Heart left ventricle (tissue), 16 donors: ENCODE data around the gene P2RY14. TPM values are rescaled to one million over a fixed set of nuclear protein-coding genes. Genes with fewer than 3 reads are reported as not detected.
A peak's percentile ranks its signal among the peaks of the same experiment; 100 is the strongest.

ENCODE experiments used
- ATAC-seq, 4 donors: fragments of 200-7000 bp; cut with Tn5 transposase; one replicate each; pipeline ENCODE4 v1.9.1; 2020 to 2022; ENCODE audit warnings: moderate library complexity in 4 of 4, mild to moderate bottlenecking in 3 of 4, moderate number of reproducible peaks in 1 of 4
- DNase-seq, 5 donors: peaks; one replicate each; pipeline ENCODE4 v3.0.0-alpha.2; 2020
- H3K27ac ChIP-seq, 12 donors: fragments of 200-600 bp; sonication (generic) in 4 of 12; one replicate each; pipeline versions ENCODE4 v1.5.0 to v1.8.0; 2016 to 2022; ENCODE audit warnings: mild to moderate bottlenecking in 2 of 12
- H3K27me3 ChIP-seq, 9 donors: fragments of 200-600 bp; sonication (generic) in 2 of 9; one replicate each; pipeline versions ENCODE4 v1.5.1 to v1.8.0; 2016 to 2022; ENCODE audit warnings: mild to moderate bottlenecking in 3 of 9
- H3K36me3 ChIP-seq, 9 donors: fragments of 200-600 bp; sonication (generic) in 2 of 9; one replicate each; pipeline versions ENCODE4 v1.5.0 to v1.8.0; 2018 to 2022; ENCODE audit warnings: mild to moderate bottlenecking in 2 of 9
- H3K4me1 ChIP-seq, 12 donors: fragments of 200-600 bp; sonication (generic) in 4 of 12; one replicate each; pipeline versions ENCODE4 v1.5.0 to v1.8.0; 2016 to 2022; ENCODE audit warnings: mild to moderate bottlenecking in 3 of 12
- H3K4me3 ChIP-seq, 12 donors: fragments of 200-600 bp; sonication (generic) in 4 of 12; one replicate each; pipeline versions ENCODE4 v1.5.0 to v1.8.0; 2017 to 2022; ENCODE audit warnings: mild to moderate bottlenecking in 9 of 12, moderate library complexity in 4 of 12
- H3K9me3 ChIP-seq, 12 donors: fragments of 200-600 bp; sonication (generic) in 4 of 12; one replicate each; pipeline versions ENCODE4 v1.5.0 to v1.8.0; 2016 to 2022; ENCODE audit warnings: mild to moderate bottlenecking in 1 of 12
- CTCF ChIP-seq, 12 donors: fragments of 200-600 bp; sonication (generic) in 4 of 12; IDR thresholded peaks; one replicate each; pipeline versions ENCODE4 v1.5.0 to v1.8.0; 2018 to 2022; ENCODE audit warnings: antibody characterized with exemption in 12 of 12, mild to moderate bottlenecking in 5 of 12
- POLR2A ChIP-seq, 2 donors: fragments of 450-650 bp; IDR thresholded peaks; one replicate each; pipeline ENCODE4 v1.6.1; 2017; ENCODE audit warnings: antibody characterized with exemption in 2 of 2, mild to moderate bottlenecking in 2 of 2, moderate library complexity in 2 of 2
- WGBS, 4 donors: extraction: QIAGEN DNeasy Blood & Tissue Kit in 2 of 4; methylation state at CpG; one replicate each; pipeline versions ENCODE4 v1.1.5 to v1.1.7; 2013 to 2018; 5-methylcytosine and 5-hydroxymethylcytosine counted together
- intact Hi-C, 10 donors: fragments of 100-400 bp; cut with DNase I; formaldehyde crosslinking; loops; one replicate each; pipeline versions ENCODE4 v1.11.1 to v1.14.2; 2022
- polyA plus RNA-seq, 2 donors: library from polyadenylated mRNA; stranded (reverse); fragments of 200-250 nt; gene quantifications; one replicate each; pipeline ENCODE4 v1.2.3, GENCODE V29; 2013
- total RNA-seq, 9 donors: library from RNA; depleted of rRNA in 2 of 9; stranded (reverse); fragments of >200 nt in 2 of 9; fragmentation: NEBNext Ultra II Directional in 3 of 9; extraction: Animal tissue kit (Norgen Biotek cat#: 25700) in 3 of 9; gene quantifications; one replicate each; pipeline versions ENCODE4 v1.1.0 to v1.2.4, GENCODE V29; 2016 to 2023
- donor health status: ischemic (EF 13 %, LVEDD 7.1; RV severe dilation, severe dysfunction).
- donor health status: healthy with polysubstance abuse.
- donor health status: DM: no; HTN: yes; CAD: no.
- donor health status: DM: no; HTN: no; CAD: no.
- donor health status: ischemic (EF 25% LVEDD 6.9; RV normal size, moderate dysfunction).
- donor health status: ischemic (EF 25% LVEDD 5.7; RV mildly dilated, moderate dysfunction).
- donor health status: healthy.
- donor health status: DM: yes; HTN: yes; CAD: no.
- donor health status: ischemic (EF 35%, LVEDD 5.7; RV mildly dilated, moderate dysfunction).
- donor health status: nonischemic (EF 11% LVEDD 7.7; RV severe dilation, severe dysfunction).
- donor health status: DM: yes; HTN: yes; CAD: no.
- donor health status: PGD.
- donor health status: ischemic (EF 29% LVEDD 5.4; RV normal size, mild dysfunction).
- donor health status: nonischemic (EF 23%, LVEDD 6.1; RV moderate dilation, normal function).

P2RY14 gene
- total and polyA plus RNA-seq, 11 donors = 0.75 to 8.4 (median 3.2) TPM

GRCh38 chr3:151200586-151200985 lies 77.8 kb downstream of the P2RY14 start:
- Histone ChIP-seq H3K9me3 (no peaks in the 10 kb centered on the region), H3K27ac (peak overlapping the region in 1 of 12 donors; percentile 84), H3K36me3 (no peaks in the 10 kb centered on the region), H3K4me3 (peak overlapping the region in 1 of 12 donors; percentile 51), H3K4me1 (peaks cover 0 to 28% (median 0%) of the 10 kb centered on the region in 12 donors), H3K27me3 (no peaks in the 10 kb centered on the region)
- TF ChIP-seq CTCF (IDR thresholded peaks at IDR 0.05) (no peak), POLR2A (IDR thresholded peaks at IDR 0.05) (no peak)
- 73 to 88% (median 77%) methylated on average over 2 of the region's 2 CpGs for WGBS, 4 donors
- ATAC-seq = no peak
- DNase-seq = no peak
- intact Hi-C loops = no loop called here

GRCh38 chr3:151199554-151200438 lies 78.5 kb downstream of the P2RY14 start:
- ATAC-seq (no peak), DNase-seq (no peak)
- intact Hi-C loops = no loop called here
- Histone ChIP-seq H3K4me1 (peaks cover 0 to 20% (median 0%) of the 10 kb centered on the region in 12 donors), H3K36me3 (no peaks in the 10 kb centered on the region), H3K27ac (peak overlapping the region in 1 of 12 donors; percentile 56), H3K9me3 (no peaks in the 10 kb centered on the region), H3K27me3 (no peaks in the 10 kb centered on the region), H3K4me3 (peak overlapping the region in 1 of 12 donors; percentile 51)
- TF ChIP-seq POLR2A (IDR thresholded peaks at IDR 0.05) (no peak), CTCF (IDR thresholded peaks at IDR 0.05) (no peak)
- 70 to 82% (median 79%) methylated on average over 4 of the region's 4 CpGs for WGBS, 4 donors

- WGBS, 4 donors = 94 to 97% (median 96%) methylated on average over 5 of the region's 5 CpGs
Observed at GRCh38 chr3:151198849-151199248, 79.5 kb downstream of the P2RY14 start.

GRCh38 chr3:151197981-151198767 lies 80.2 kb downstream of the P2RY14 start:
- Histone ChIP-seq H3K4me3 (no peak overlapping the region), H3K9me3 (no peaks in the 10 kb centered on the region), H3K27ac (no peak overlapping the region), H3K4me1 (peaks cover 0 to 7% (median 0%) of the 10 kb centered on the region in 12 donors), H3K36me3 (no peaks in the 10 kb centered on the region), H3K27me3 (no peaks in the 10 kb centered on the region)
- DNase-seq (no peak), ATAC-seq (no peak)
- 85 to 89% (median 87%) methylated on average over 6 of the region's 6 CpGs for WGBS, 4 donors
- intact Hi-C loops = no loop called here
- no peak for TF ChIP-seq POLR2A (IDR thresholded peaks at IDR 0.05)
- TF ChIP-seq CTCF (IDR thresholded peaks at IDR 0.05) = no peak

More at GRCh38 chr3:151198849-151199248, 79.5 kb downstream of the P2RY14 start:
- no peak for ATAC-seq
- no peak for TF ChIP-seq POLR2A (IDR thresholded peaks at IDR 0.05)
- Histone ChIP-seq H3K4me1 (peaks cover 0 to 13% (median 0%) of the 10 kb centered on the region in 12 donors), H3K4me3 (no peak overlapping the region), H3K9me3 (no peaks in the 10 kb centered on the region), H3K27ac (no peak overlapping the region), H3K27me3 (no peaks in the 10 kb centered on the region), H3K36me3 (no peaks in the 10 kb centered on the region)
- intact Hi-C loops = no loop called here
- no peak for DNase-seq
